Activated CD8-positive, alpha-beta memory T cell treated with anti-CD3 and anti-CD28 coated beads, Interleukin-2, amount 10 ng/mL, durations not matched to agents 7 days and 5 days (primary cell): ENCODE measurements around the gene TPK1. TPM values are rescaled to one million over a fixed set of nuclear protein-coding genes. Genes with fewer than 3 reads are reported as not detected.
"Not testable (repeated sequence)": the region's sequence is repeated elsewhere in the genome, so short reads cannot be mapped to it uniquely, and the experiment has no call there.

ENCODE experiments used
- ATAC-seq: fragments of 150-1000 bp; cut with Tn5 transposase; one replicate; pipeline ENCODE4 v1.10.0; 2021; ENCODE audit warnings: moderate library complexity
- CTCF ChIA-PET: fragments of 350-600 bp; sonication (Branson Sonifier 250); formaldehyde crosslinking; loops from one replicate; lab custom pipeline; 2021; ENCODE audit warnings: antibody characterized with exemption; lab: Charles Lee
- DNase-seq: peaks from one replicate; pipeline ENCODE4 v3.0.0-alpha.2; 2020
- H3K27ac Mint-ChIP-seq: one replicate; pipeline ENCODE4 v1.8.0; 2021; ENCODE audit warnings: mild to moderate bottlenecking, mixed read lengths
- H3K27me3 Mint-ChIP-seq: one replicate; pipeline ENCODE4 v1.8.0; 2021; ENCODE audit warnings: mixed read lengths
- H3K36me3 Mint-ChIP-seq: one replicate; pipeline ENCODE4 v1.8.0; 2021; ENCODE audit warnings: mild to moderate bottlenecking, mixed read lengths
- H3K4me1 Mint-ChIP-seq: one replicate; pipeline ENCODE4 v1.8.0; 2021; ENCODE audit warnings: mixed read lengths
- H3K4me3 Mint-ChIP-seq: one replicate; pipeline ENCODE4 v1.8.0; 2021; ENCODE audit warnings: mild to moderate bottlenecking, moderate library complexity, mixed read lengths
- H3K9me3 Mint-ChIP-seq: one replicate; pipeline ENCODE4 v1.8.0; 2022; ENCODE audit warnings: low read depth, mixed read lengths
- total RNA-seq, 2 experiments: library from RNA; stranded (reverse); gene quantifications; one replicate each; pipeline ENCODE4 v1.2.3, GENCODE V29; 2021

TPK1 gene
- total RNA-seq, 2 experiments from 2014 or later, result 13.1 to 15.0 TPM

GRCh38 chr7:144785521-144785920 is 50.3 kb downstream of the TPK1 start:
- H3K4me1 Mint-ChIP-seq, result no peaks in the 10 kb centered on the region
- no peaks in the 10 kb centered on the region for H3K36me3 Mint-ChIP-seq
- H3K27me3 Mint-ChIP-seq, result no peaks in the 10 kb centered on the region
- ATAC-seq (no peak), DNase-seq (no peak)
- H3K27ac Mint-ChIP-seq, result no peak overlapping the region
- CTCF ChIA-PET, result interaction anchor here (1.1 to 2.1 kb wide), 4 partner anchors 10 to 50 kb away, joined by 3 to 10 read pairs (median 6); partner anchors contain the start of gene TPK1
- no peaks in the 10 kb centered on the region for H3K9me3 Mint-ChIP-seq
- no peak overlapping the region for H3K4me3 Mint-ChIP-seq

- no peaks in the 10 kb centered on the region for H3K27me3 Mint-ChIP-seq
- H3K4me1 Mint-ChIP-seq, result no peaks in the 10 kb centered on the region
- ATAC-seq (no peak), DNase-seq (no peak)
- no peaks in the 10 kb centered on the region for H3K36me3 Mint-ChIP-seq
- no peak overlapping the region for H3K4me3 Mint-ChIP-seq
- H3K9me3 Mint-ChIP-seq, result no peaks in the 10 kb centered on the region
- no peak overlapping the region for H3K27ac Mint-ChIP-seq
- CTCF ChIA-PET, result interaction anchor here (2.1 kb wide), 1 partner anchor 51 kb away, joined by 10 read pairs; the partner anchor contains the start of gene TPK1
Observed at GRCh38 chr7:144784943-144785342, 50.9 kb downstream of the TPK1 start.

- no peak overlapping the region for H3K27ac Mint-ChIP-seq
- no peak for ATAC-seq
- DNase-seq, result no peak
Observed at GRCh38 chr7:144784441-144784840, 51.4 kb downstream of the TPK1 start.

GRCh38 chr7:144782883-144783282 is 53.0 kb downstream of the TPK1 start:
- no peaks in the 10 kb centered on the region for H3K27me3 Mint-ChIP-seq
- no peaks in the 10 kb centered on the region for H3K4me1 Mint-ChIP-seq
- ATAC-seq, result no peak
- H3K4me3 Mint-ChIP-seq, result no peak overlapping the region
- CTCF ChIA-PET, result no interaction called here
- H3K36me3 Mint-ChIP-seq, result peaks cover under 1% of the 10 kb centered on the region
- H3K27ac Mint-ChIP-seq, result no peak overlapping the region
- no peak for DNase-seq
- H3K9me3 Mint-ChIP-seq, result no peaks in the 10 kb centered on the region

More at GRCh38 chr7:144784441-144784840, 51.4 kb downstream of the TPK1 start:
- CTCF ChIA-PET, result interaction anchor here (2.1 kb wide), 1 partner anchor 51 kb away, joined by 10 read pairs; the partner anchor contains the start of gene TPK1
- Mint-ChIP-seq H3K27me3 (no peaks in the 10 kb centered on the region), H3K4me3 (no peak overlapping the region), H3K4me1 (no peaks in the 10 kb centered on the region), H3K9me3 (no peaks in the 10 kb centered on the region), H3K36me3 (no peaks in the 10 kb centered on the region)

GRCh38 chr7:144780071-144780608 is 55.7 kb downstream of the TPK1 start:
- H3K9me3 Mint-ChIP-seq, result no peaks in the 10 kb centered on the region
- no peak overlapping the region for H3K4me3 Mint-ChIP-seq
- ATAC-seq (no peak), DNase-seq (no peak)
- CTCF ChIA-PET, result no interaction called here
- H3K4me1 Mint-ChIP-seq, result peaks cover 5% of the 10 kb centered on the region
- no peak overlapping the region for H3K27ac Mint-ChIP-seq
- no peaks in the 10 kb centered on the region for H3K27me3 Mint-ChIP-seq
- H3K36me3 Mint-ChIP-seq, result peaks cover 1% of the 10 kb centered on the region

- H3K9me3 Mint-ChIP-seq, H3K27me3 Mint-ChIP-seq, CTCF ChIA-PET, ATAC-seq, DNase-seq, H3K4me3 Mint-ChIP-seq, H3K27ac Mint-ChIP-seq, H3K4me1 Mint-ChIP-seq, H3K36me3 Mint-ChIP-seq: not testable (repeated sequence)
Observed at GRCh38 chr7:144777889-144778288, 58.0 kb downstream of the TPK1 start.

GRCh38 chr7:144777005-144777839 is 58.6 kb downstream of the TPK1 start:
- peaks cover 5% of the 10 kb centered on the region for H3K4me1 Mint-ChIP-seq
- no peaks in the 10 kb centered on the region for H3K27me3 Mint-ChIP-seq
- H3K4me3 Mint-ChIP-seq, result no peak overlapping the region

GRCh38 chr7:144776447-144776846 is 59.4 kb downstream of the TPK1 start:
- CTCF ChIA-PET, result no interaction called here
- ATAC-seq (no peak), DNase-seq (no peak)
- Mint-ChIP-seq H3K4me1 (peaks cover 5% of the 10 kb centered on the region), H3K27ac (no peak overlapping the region), H3K36me3 (peaks cover 1% of the 10 kb centered on the region), H3K27me3 (no peaks in the 10 kb centered on the region), H3K9me3 (no peaks in the 10 kb centered on the region), H3K4me3 (no peak overlapping the region)

More at GRCh38 chr7:144777005-144777839, 58.6 kb downstream of the TPK1 start:
- H3K9me3 Mint-ChIP-seq, result no peaks in the 10 kb centered on the region
- H3K27ac Mint-ChIP-seq, result no peak overlapping the region
- CTCF ChIA-PET, result no interaction called here
- ATAC-seq, result no peak
- DNase-seq, result no peak
- H3K36me3 Mint-ChIP-seq, result peaks cover 1% of the 10 kb centered on the region

- CTCF ChIA-PET, result no interaction called here
Observed at GRCh38 chr7:144775749-144776148, 60.1 kb downstream of the TPK1 start.

GRCh38 chr7:144771927-144772326 is 63.9 kb downstream of the TPK1 start:
- CTCF ChIA-PET, result no interaction called here
- H3K27ac Mint-ChIP-seq, result no peak overlapping the region
- no peak overlapping the region for H3K4me3 Mint-ChIP-seq
- H3K9me3 Mint-ChIP-seq, result no peaks in the 10 kb centered on the region
- DNase-seq (no peak), ATAC-seq (no peak)
- H3K4me1 Mint-ChIP-seq, result peaks cover under 1% of the 10 kb centered on the region
- H3K27me3 Mint-ChIP-seq, result no peaks in the 10 kb centered on the region
- H3K36me3 Mint-ChIP-seq, result no peaks in the 10 kb centered on the region

More at GRCh38 chr7:144775749-144776148, 60.1 kb downstream of the TPK1 start:
- ATAC-seq (no peak), DNase-seq (no peak)
- no peaks in the 10 kb centered on the region for H3K27me3 Mint-ChIP-seq
- H3K27ac Mint-ChIP-seq, result no peak overlapping the region
- H3K36me3 Mint-ChIP-seq, result peaks cover 1% of the 10 kb centered on the region
- H3K4me1 Mint-ChIP-seq, result peaks cover 5% of the 10 kb centered on the region
- H3K4me3 Mint-ChIP-seq, result no peak overlapping the region
- no peaks in the 10 kb centered on the region for H3K9me3 Mint-ChIP-seq

GRCh38 chr7:144771174-144771573 is 64.7 kb downstream of the TPK1 start:
- Mint-ChIP-seq H3K4me1 (no peaks in the 10 kb centered on the region), H3K9me3 (no peaks in the 10 kb centered on the region), H3K27ac (no peak overlapping the region), H3K36me3 (no peaks in the 10 kb centered on the region), H3K27me3 (no peaks in the 10 kb centered on the region), H3K4me3 (no peak overlapping the region)
- ATAC-seq (no peak), DNase-seq (no peak)
- CTCF ChIA-PET, result interaction anchor here (1.3 kb wide), 1 partner anchor 32 kb away, joined by 3 read pairs; no protein-coding TSS in a partner anchor

- DNase-seq (no peak), ATAC-seq (no peak)
- no peak overlapping the region for H3K27ac Mint-ChIP-seq
- no peak overlapping the region for H3K4me3 Mint-ChIP-seq
- no peaks in the 10 kb centered on the region for H3K4me1 Mint-ChIP-seq
- H3K9me3 Mint-ChIP-seq, result no peaks in the 10 kb centered on the region
- H3K36me3 Mint-ChIP-seq, result no peaks in the 10 kb centered on the region
- no peaks in the 10 kb centered on the region for H3K27me3 Mint-ChIP-seq
- CTCF ChIA-PET, result no interaction called here
Observed at GRCh38 chr7:144769352-144769751, 66.5 kb downstream of the TPK1 start.

GRCh38 chr7:144768633-144769032 is 67.2 kb downstream of the TPK1 start:
- H3K4me1 Mint-ChIP-seq, result no peaks in the 10 kb centered on the region
- CTCF ChIA-PET, result no interaction called here

GRCh38 chr7:144763291-144763690 is 72.6 kb downstream of the TPK1 start:
- no peaks in the 10 kb centered on the region for H3K4me1 Mint-ChIP-seq
- no peak overlapping the region for H3K27ac Mint-ChIP-seq
- ATAC-seq, result no peak
- H3K36me3 Mint-ChIP-seq, result peaks cover 2% of the 10 kb centered on the region
- H3K27me3 Mint-ChIP-seq, result no peaks in the 10 kb centered on the region
- H3K9me3 Mint-ChIP-seq, result no peaks in the 10 kb centered on the region
- DNase-seq, result no peak
- CTCF ChIA-PET, result no interaction called here
- no peak overlapping the region for H3K4me3 Mint-ChIP-seq

More at GRCh38 chr7:144768633-144769032, 67.2 kb downstream of the TPK1 start:
- Mint-ChIP-seq H3K27me3 (no peaks in the 10 kb centered on the region), H3K36me3 (no peaks in the 10 kb centered on the region), H3K27ac (no peak overlapping the region), H3K9me3 (no peaks in the 10 kb centered on the region), H3K4me3 (no peak overlapping the region)
- DNase-seq, result no peak
- ATAC-seq, result no peak
